Cardiac muscle cell (in vitro differentiated cells and primary cell): ENCODE data around the gene GET3. TPM values are rescaled to one million over a fixed set of nuclear protein-coding genes. Genes with fewer than 3 reads are reported as not detected.
"Not testable (repeated sequence)": the region's sequence is repeated elsewhere in the genome, so short reads cannot be mapped to it uniquely, and the experiment has no call there.

Experiments
- DNase-seq, 2 donors: peaks; one replicate each; pipeline versions ENCODE4 v3.0.0 to v3.0.0-alpha.2; 2010 to 2017; ENCODE audit warnings: low read depth in 1 of 2, low spot score in 1 of 2
- H3K27ac ChIP-seq: fragments of 200-600 bp; sonication (generic); 2 replicates; pipeline ENCODE4 v1.5.1; 2016
- H3K27me3 ChIP-seq: fragments of 200-600 bp; sonication (generic); 2 replicates; pipeline ENCODE4 v1.6.0; 2016; ENCODE audit warnings: control low read depth
- H3K36me3 ChIP-seq: fragments of 200-600 bp; sonication (generic); 2 replicates; pipeline ENCODE4 v1.5.1; 2016; ENCODE audit warnings: control low read depth
- H3K4me1 ChIP-seq: fragments of 200-600 bp; sonication (generic); 2 replicates; pipeline ENCODE4 v1.8.1; 2017; ENCODE audit warnings: low read depth, mild to moderate bottlenecking, mixed run types
- H3K4me3 ChIP-seq: fragments of 200-600 bp; sonication (generic); 2 replicates; pipeline ENCODE4 v1.5.1; 2016; ENCODE audit warnings: mild to moderate bottlenecking
- H3K9me3 ChIP-seq: fragments of 200-600 bp; sonication (generic); 2 replicates; pipeline ENCODE4 v1.5.1; 2017; ENCODE audit warnings: low read depth, mild to moderate bottlenecking, control low read depth
- polyA plus RNA-seq: library from polyadenylated mRNA; unstranded; fragments of >200 nt; fragmentation: Nextera tagmentation; extraction: Ambion mirVana; gene quantifications from 2 replicates; pipeline ENCODE4 v1.2.1, GENCODE V29; 2016
- total RNA-seq: library from RNA; depleted of rRNA; stranded (reverse); fragments of >200 nt; gene quantifications from 2 replicates; pipeline ENCODE4 v1.2.3, GENCODE V29; 2016
- TF ChIP-seq, protein P1 (sequence below): IDR thresholded peaks from 2 replicates; pipeline ENCODE4 v1.5.1; 2012; ENCODE audit warnings: low read depth, mild to moderate bottlenecking, low read length

GET3 gene
- total and polyA plus RNA-seq, 2 experiments from 2014 or later, result 44.8 to 103 TPM

DNA sequence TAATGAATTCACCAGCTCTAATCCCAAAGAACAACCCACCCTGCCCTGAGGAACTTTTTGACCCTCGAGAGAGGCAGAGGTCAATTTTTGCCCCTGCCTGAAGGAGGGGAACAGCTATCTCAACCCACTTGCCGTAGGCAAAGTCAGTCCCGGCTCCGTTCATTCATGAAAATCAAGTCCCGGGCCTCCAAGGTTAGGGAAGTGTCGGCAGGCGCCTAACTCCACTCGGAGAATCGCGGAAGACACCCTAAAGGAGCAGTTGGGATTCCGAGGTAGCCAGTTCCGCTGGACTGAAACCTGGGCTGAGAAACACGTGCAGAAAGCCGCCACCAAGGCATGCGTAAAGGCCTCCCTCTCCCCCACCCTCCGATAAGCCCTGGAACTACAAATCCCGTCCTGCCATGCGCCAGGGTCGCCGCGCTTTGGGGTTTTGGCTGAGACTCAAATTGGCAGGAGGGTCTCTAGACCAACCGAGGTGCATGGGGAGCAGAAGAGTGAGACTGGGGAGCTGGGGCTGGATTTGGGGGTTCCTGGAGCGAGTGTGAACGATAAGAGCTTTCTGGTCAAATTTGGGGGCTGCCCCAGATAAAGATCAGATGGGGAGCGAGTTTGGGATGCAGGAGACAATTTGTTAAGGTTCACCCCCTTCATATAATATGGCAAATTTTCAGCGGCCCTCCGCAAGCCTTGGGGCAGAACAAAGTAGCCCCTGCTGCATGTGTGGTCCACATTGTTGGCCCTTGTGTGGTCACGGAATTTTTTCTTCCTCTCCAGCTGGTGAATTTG lies 13.5 kb upstream of the GET3 start, which contains the start of gene TNPO2:
TNPO2 (minus strand) TSS at position 292 of the 786 bp plus-strand sequence. CDS start 2,955 bp downstream, outside the sequence.
- DNase-seq, result peak; percentile 75 to 83
- Histone ChIP-seq H3K27me3 (no peaks in the 10 kb centered on the region), H3K4me1 (peaks cover 7% of the 10 kb centered on the region), H3K9me3 (no peaks in the 10 kb centered on the region), H3K27ac (peak within 1 kb of the TSS; percentile 99), H3K4me3 (peak within 1 kb of the TSS; percentile 64), H3K36me3 (no peaks in the 10 kb centered on the region)
- TF ChIP-seq, protein P1, sequence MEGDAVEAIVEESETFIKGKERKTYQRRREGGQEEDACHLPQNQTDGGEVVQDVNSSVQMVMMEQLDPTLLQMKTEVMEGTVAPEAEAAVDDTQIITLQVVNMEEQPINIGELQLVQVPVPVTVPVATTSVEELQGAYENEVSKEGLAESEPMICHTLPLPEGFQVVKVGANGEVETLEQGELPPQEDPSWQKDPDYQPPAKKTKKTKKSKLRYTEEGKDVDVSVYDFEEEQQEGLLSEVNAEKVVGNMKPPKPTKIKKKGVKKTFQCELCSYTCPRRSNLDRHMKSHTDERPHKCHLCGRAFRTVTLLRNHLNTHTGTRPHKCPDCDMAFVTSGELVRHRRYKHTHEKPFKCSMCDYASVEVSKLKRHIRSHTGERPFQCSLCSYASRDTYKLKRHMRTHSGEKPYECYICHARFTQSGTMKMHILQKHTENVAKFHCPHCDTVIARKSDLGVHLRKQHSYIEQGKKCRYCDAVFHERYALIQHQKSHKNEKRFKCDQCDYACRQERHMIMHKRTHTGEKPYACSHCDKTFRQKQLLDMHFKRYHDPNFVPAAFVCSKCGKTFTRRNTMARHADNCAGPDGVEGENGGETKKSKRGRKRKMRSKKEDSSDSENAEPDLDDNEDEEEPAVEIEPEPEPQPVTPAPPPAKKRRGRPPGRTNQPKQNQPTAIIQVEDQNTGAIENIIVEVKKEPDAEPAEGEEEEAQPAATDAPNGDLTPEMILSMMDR, result no peak

DNA sequence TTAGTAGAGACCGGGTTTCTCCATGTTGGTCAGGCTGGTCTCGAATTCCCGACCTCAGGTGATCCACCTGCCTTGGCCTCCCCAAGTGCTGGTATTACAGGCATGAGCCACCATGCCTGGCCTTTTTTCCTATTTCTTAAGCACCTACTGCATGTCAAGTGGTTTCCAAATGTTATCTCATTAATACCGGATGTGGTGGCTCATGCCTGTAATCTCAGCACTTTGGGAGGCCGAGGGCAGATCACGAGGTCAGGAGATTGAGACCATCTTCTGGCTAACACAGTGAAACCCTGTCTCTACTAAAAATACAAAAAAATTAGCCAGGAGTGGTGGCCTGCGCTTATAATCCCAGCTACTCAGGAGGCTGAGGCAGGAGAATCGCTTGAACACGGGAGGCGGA lies 11.7 kb upstream of the GET3 start:
- H3K27me3 ChIP-seq, H3K36me3 ChIP-seq, H3K4me1 ChIP-seq, H3K9me3 ChIP-seq, H3K4me3 ChIP-seq, DNase-seq, H3K27ac ChIP-seq: not testable (repeated sequence)

DNA sequence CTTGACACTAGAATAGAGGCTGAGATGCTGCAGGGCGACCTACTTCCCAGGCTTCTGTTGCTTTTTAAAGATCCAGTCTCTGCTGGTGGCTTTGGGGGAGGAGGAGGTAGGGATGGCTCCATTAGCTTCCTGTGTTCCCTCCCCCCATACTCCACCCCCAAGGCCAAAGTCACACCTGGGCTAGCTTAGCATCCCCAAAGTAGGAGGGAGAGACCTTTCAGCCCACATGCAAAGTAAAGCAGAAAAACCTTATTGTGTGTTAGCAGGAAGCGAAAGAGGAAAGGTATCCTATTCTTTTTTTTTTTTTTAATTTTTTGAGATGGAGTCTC lies 10.3 kb upstream of the GET3 start:
- no peaks in the 10 kb centered on the region for H3K4me1 ChIP-seq
- no peaks in the 10 kb centered on the region for H3K27me3 ChIP-seq
- peaks cover 9% of the 10 kb centered on the region for H3K36me3 ChIP-seq
- no peak overlapping the region for H3K4me3 ChIP-seq
- no peaks in the 10 kb centered on the region for H3K9me3 ChIP-seq
- TF ChIP-seq, protein P1, result no peak
- DNase-seq, result no peak
- no peak overlapping the region for H3K27ac ChIP-seq

DNA sequence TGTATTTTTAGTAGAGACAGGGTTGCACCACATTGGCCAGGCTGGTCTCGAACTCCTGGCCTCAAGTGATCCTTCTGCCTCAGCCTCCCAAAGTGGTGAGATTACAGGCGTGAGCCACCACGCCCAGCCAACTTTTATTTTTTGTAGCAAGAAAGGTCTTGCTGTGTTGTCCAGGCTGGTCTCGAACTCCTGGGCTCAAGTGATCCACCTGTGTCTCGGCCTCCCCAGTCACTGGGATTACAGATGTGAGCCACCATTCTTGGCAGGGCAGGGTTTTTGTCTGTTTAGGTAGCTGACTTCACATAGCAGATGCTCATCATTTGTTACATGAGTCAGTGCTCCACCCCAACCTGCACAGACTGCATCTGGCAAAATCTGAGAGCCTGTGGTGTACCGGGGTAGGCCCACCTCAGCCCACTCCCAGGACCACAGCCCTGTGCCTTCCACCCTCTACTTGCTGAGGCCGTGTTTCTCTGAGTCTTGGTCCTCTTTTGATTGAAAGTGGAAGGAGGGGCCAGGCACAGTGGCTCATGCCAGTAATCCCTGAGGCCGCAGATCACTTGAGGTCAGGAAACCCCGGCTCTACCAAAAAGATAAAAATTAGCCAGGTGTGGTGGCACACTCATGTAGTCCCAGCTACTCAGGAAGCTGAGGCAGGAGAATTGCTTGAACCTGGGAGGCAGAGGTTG lies 9.4 kb upstream of the GET3 start:
- TF ChIP-seq, protein P1, result no peak
- no peak for DNase-seq

DNA sequence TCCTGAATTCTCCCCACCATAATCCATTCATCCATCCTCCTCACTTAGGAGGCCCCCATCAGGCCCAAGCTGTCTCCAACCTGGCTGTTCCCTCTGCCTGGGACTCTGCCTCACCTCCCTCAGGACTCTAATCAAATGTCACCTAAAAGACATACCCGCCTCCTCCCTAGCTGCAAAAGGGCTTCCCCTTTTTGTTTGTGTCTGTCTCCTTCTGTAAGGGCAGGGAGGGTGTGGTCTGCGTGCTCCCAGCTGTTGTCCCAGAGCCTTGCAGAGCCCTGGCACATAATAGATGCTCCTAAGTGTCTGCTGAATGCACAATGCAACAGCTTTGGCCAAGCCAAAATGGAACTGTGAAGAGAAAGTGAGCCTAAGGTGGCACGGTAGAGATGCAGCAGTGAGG lies 7.2 kb upstream of the GET3 start:
- Histone ChIP-seq H3K27me3 (no peaks in the 10 kb centered on the region), H3K36me3 (peaks cover 9% of the 10 kb centered on the region), H3K4me3 (no peak overlapping the region), H3K27ac (no peak overlapping the region), H3K4me1 (peaks cover 6% of the 10 kb centered on the region), H3K9me3 (no peaks in the 10 kb centered on the region)
- no peak for DNase-seq
- TF ChIP-seq, protein P1, result no peak

More for the DNA sequence above, 9.4 kb upstream of the GET3 start:
- peaks cover under 1% of the 10 kb centered on the region for H3K4me1 ChIP-seq
- peaks cover 9% of the 10 kb centered on the region for H3K36me3 ChIP-seq
- no peak overlapping the region for H3K4me3 ChIP-seq
- no peak overlapping the region for H3K27ac ChIP-seq
- no peaks in the 10 kb centered on the region for H3K9me3 ChIP-seq
- no peaks in the 10 kb centered on the region for H3K27me3 ChIP-seq

DNA sequence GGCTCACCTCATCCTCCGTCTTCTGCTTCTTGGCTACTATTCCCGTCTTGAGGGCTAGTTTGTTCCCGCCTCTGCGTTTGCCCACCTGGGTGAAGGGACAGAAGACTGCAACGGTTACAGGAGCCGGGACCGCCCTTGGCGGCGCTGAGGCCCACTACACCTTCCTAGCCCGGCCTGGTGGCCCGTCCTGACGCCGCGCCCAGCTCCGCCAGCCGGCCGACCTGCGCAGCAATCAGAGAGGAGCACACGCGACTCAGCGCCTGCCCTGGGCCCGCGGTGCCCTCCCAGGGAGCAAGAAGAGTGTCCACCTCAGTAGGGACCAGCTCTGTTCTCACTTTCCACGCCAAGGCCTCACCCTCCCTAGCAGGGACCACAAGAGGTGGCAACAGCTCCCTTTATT lies 6.0 kb upstream of the GET3 start:
- TF ChIP-seq, protein P1, result no peak
- H3K4me1 ChIP-seq, result peaks cover 6% of the 10 kb centered on the region
- H3K4me3 ChIP-seq, result no peak overlapping the region
- no peaks in the 10 kb centered on the region for H3K9me3 ChIP-seq
- H3K27me3 ChIP-seq, result no peaks in the 10 kb centered on the region
- peaks cover 9% of the 10 kb centered on the region for H3K36me3 ChIP-seq
- H3K27ac ChIP-seq, result no peak overlapping the region
- DNase-seq, result no peak
